Tracheal epithelial cell (primary cell): ENCODE results near the gene CWF19L2. TPM values are rescaled to one million over a fixed set of nuclear protein-coding genes. Genes with fewer than 3 reads are reported as not detected.

Experiments
- total RNA-seq: library from RNA; depleted of rRNA; stranded (reverse); fragments of >200 nt; gene quantifications from 2 replicates; pipeline ENCODE4 v1.2.1, GENCODE V29; 2014

The CWF19L2 gene
- 9.4 and 11.1 TPM in 2 replicates for total RNA-seq

DNA sequence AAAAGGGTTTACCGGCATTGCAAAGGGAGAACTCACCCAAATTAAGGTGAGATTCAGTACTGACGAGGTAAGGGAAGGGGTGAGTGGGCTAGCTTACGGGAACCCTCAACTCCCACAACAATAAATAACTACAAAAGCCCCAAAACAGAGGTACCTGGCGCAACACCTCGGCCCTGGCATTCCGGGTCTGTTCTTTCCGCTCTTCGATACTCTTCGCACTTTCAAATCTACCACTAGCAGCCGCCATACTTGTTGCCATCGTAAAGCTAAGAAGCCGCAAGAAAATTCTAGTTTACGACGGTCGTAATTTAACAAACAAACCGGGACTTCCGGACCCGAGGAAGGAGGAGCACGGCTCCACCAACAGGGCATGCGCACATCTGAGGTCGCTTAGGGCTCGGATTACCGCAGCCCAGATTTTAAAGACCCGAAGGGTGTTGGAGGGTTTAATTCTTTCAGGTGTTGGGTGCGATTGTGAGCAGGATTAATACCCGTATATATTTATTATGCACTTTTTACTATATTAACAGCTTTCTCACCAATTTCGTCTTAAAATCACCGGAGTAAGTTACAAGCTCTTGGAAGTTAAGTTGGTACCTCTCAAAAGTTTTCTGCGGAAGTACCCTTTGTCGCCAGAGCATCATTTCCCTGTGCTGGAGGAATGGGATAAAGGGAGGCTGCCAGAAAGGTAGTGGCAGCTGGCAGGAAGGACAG is at the start of gene CWF19L2:
TSS of gene CWF19L2 (minus strand) at position 268 of the 714 bp plus-strand sequence. CDS start at position 259, 9 bp downstream.

Other genes starting within 250 kb of the CWF19L2 start
- gene ALKBH8, start 107.9 kb upstream of the CWF19L2 start, total RNA-seq: 5.1 and 8.7 TPM in 2 replicates
- under 0.01 TPM in 1 of 2 replicates, not detected in the other for gene ELMOD1, start 133.3 kb upstream of the CWF19L2 start, total RNA-seq